ENCODE measurements around the gene CARD19. TPM values are rescaled to one million over a fixed set of nuclear protein-coding genes. Genes with fewer than 3 reads are reported as not detected.
"Not testable (repeated sequence)": the region's sequence is repeated elsewhere in the genome, so short reads cannot be mapped to it uniquely, and the experiment has no call there.

The CARD19 gene
- total RNA-seq, 1 donor from 2014 or later = 27.1 TPM

DNA sequence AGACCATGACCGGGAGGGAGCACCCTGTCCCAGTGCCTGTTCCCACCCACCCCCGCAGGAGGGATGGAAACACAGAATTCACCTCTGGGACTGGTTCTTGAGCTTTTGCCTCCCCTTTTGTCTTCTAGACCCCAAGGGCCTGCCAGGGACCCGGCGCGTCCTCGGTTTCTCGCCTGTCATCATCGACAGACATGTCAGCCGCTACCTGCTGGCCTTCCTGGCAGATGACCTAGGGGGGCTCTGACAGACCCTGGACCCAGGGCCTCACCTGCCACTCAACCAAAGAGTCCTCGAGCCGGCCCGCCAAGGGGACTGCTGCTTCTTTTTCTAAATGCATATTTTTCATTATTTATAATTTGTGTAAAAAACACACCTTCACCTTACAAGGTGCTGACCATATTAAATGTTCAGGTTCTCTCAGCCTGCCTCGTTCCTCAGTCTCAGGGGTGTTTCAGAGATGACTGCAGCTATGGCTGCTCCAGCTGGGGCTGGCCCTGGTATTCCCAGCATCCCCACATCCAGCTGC lies 16.9 kb downstream of the CARD19 start:
- intact Hi-C loops (cut with DNase I) = no loop called here
- DNase-seq (ENCODE audit: missing footprints) (peak; percentile 57), ATAC-seq (no peak)

GRCh38 chr9:93114169-93114983 lies 18.4 kb downstream of the CARD19 start:
- DNase-seq (ENCODE audit: missing footprints) (peak; percentile 67), ATAC-seq (no peak)
- intact Hi-C loops (cut with DNase I) = no loop called here

GRCh38 chr9:93114984-93115335 lies 18.9 kb downstream of the CARD19 start:
- intact Hi-C loops (cut with DNase I) = no loop called here
- ATAC-seq = no peak
- DNase-seq (ENCODE audit: missing footprints) = peak; percentile 11

DNA sequence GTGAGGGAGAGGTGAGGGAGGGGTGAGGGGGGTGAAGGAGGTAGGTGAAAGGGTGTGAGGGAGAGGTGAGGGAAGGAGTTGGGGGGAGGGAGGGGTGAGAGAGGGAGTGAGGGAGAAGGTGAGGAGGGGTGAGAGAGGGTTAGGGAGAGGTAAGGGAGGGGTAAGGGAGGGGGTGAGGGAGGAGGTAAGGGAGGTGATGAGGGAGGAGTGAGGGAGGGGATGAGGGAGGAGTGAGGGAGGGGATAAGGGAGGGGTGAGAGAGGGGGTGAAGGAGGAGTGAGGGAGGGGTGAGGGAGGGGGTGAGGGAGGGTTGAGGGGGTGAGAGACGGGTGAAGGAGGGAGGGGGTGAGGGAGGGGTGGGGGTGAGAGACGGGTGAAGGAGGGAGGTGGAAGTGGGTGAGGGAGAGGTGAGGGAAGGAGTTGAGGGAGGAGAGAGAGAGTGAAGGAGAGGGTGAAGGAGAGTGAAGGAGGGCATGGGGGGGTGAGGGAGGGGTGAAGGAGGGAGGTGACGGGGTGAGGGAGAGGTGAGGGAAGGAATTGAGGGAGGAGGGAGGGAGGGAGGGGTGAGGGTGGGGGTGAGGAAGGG lies 19.6 kb downstream of the CARD19 start:
- ATAC-seq = no peak
- intact Hi-C loops (cut with DNase I) = no loop called here
- DNase-seq (ENCODE audit: missing footprints) = peak; percentile 7

GRCh38 chr9:93116072-93116961 lies 20.3 kb downstream of the CARD19 start:
- intact Hi-C loops (cut with DNase I) = no loop called here
- DNase-seq (ENCODE audit: missing footprints) (peak; percentile 90), ATAC-seq (peak; percentile 53)

DNA sequence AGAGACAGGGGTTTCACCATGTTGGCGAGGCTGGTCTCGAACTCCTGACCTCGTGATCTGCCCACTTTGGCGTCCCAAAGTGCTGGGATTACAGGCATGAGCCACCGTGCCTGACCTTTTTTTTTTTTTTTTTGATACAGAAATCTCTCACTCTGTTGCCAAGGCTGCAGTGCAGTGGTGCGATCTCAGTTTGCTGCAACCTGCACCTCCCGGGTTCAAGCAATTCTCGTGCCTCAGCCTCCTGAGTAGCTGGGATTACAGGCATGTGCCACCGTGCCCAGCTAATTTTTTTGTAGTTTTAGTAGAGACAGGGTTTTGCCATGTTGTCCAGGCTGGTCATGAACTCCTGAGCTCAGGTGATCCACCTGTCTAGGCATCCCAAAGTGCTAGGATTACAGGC lies 21.5 kb downstream of the CARD19 start:
- ATAC-seq; intact Hi-C loops (cut with DNase I): not testable (repeated sequence)
- DNase-seq (ENCODE audit: missing footprints) = peak; percentile 14

DNA sequence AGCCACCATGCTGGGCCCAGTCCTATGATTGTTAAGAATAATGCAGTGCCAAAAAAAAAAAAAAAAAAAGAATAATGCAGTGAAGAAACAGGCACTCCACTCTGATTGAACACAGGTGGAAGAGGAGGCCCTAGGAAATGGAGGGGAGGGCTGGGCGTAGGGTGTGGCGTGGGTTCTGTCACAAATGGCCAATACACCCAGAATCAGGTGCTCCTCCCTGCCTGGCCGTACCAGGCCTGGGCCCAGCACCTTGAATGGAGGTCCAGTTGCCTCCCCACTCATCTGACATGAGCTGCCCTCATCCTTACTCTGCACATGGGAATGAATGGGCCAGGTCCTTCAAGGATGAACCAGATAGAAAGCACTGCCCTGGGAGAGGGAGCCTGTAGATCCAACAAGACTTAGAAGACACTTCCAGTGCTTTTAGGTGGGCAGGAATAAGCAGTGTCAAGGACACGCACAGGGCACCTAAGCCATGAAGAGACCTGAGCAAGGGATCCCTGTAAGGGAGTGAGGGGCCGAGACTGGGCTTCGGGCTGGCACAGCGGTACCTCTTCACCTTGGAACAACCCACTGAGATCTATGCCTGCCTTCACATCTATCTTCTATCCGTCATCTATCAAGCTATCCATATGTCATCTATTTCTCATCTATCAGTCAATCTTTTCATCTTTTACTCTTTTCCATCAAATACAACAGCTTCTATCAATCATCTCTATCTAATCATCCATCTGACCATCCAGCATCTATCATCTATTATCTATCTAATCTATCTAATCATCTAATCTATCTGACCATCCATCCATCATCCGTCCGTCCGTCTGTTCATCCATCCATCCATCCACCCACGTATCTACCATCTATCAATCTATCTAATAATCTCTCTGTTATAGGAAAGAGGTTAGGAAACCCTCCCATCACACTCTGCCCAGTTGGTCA lies 22.2 kb downstream of the CARD19 start:
- ATAC-seq = no peak
- DNase-seq (ENCODE audit: missing footprints) = peak; percentile 25
- intact Hi-C loops (cut with DNase I) = no loop called here

DNA sequence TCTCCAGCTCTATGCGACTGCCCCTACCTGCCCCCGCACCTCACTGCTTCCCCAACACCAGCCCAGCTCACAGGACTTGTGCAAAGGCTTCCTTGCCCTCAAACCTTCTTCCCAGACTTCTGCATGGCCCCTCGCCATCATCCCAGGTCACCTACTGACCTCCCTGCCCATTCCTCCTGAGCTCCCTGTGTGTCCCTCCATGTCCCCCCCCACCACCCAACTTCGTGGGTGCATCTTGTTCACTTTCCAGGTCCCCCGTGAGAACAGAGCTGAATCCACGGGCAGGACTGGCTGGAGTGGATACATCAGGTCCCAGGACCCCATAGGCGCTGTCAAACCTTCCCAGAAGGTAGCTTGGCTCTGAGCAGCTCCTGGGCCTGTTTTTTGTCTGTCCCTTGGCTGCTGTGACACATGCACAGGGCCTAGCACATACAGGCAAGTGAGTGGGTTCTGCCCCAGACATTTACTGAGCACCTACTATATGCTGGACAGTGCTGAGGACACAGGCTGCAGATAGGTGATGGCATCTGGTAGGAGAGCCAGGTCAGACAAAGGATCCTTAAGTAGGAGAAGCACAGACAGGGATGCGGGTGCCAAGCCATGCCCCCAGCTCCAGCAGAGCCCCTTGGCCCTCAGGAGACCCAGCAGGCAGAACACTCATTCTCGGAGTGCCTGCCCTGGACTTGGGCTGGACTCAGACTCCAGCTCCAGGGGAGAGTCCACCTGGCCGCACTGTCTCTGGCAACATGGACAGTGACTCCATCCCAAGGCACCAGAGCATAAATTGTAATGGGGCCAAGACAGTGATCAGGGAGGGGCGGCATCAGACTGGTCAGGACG lies 23.1 kb downstream of the CARD19 start:
- no peak for ATAC-seq

DNA sequence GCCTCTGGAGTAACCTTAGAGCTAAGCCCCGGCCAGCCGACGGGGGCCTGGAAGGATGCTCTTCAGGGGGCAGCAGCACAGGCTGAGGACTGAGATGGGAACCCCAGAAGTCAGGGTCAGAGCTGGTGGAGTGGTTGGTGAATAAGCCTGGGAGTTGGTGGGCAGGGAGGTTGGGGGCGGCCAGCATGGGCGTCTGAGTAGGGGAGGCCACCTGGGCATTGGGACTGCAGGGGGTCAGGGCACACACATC lies 23.6 kb downstream of the CARD19 start:
- intact Hi-C loops (cut with DNase I) = no loop called here
- ATAC-seq (no peak), DNase-seq (ENCODE audit: missing footprints) (no peak)

More for the DNA sequence above, 23.1 kb downstream of the CARD19 start:
- DNase-seq (ENCODE audit: missing footprints) = peak; percentile 49
- intact Hi-C loops (cut with DNase I) = no loop called here

- ATAC-seq (peak; percentile 90), DNase-seq (ENCODE audit: missing footprints) (peak; percentile 98)
- intact Hi-C loops (cut with DNase I) = no loop called here
Measured at GRCh38 chr9:93119953-93120845, 24.2 kb downstream of the CARD19 start.

- DNase-seq (ENCODE audit: missing footprints) (peak; percentile 57), ATAC-seq (no peak)
- intact Hi-C loops (cut with DNase I) = no loop called here
Measured at GRCh38 chr9:93120846-93121315, 24.9 kb downstream of the CARD19 start.

DNA sequence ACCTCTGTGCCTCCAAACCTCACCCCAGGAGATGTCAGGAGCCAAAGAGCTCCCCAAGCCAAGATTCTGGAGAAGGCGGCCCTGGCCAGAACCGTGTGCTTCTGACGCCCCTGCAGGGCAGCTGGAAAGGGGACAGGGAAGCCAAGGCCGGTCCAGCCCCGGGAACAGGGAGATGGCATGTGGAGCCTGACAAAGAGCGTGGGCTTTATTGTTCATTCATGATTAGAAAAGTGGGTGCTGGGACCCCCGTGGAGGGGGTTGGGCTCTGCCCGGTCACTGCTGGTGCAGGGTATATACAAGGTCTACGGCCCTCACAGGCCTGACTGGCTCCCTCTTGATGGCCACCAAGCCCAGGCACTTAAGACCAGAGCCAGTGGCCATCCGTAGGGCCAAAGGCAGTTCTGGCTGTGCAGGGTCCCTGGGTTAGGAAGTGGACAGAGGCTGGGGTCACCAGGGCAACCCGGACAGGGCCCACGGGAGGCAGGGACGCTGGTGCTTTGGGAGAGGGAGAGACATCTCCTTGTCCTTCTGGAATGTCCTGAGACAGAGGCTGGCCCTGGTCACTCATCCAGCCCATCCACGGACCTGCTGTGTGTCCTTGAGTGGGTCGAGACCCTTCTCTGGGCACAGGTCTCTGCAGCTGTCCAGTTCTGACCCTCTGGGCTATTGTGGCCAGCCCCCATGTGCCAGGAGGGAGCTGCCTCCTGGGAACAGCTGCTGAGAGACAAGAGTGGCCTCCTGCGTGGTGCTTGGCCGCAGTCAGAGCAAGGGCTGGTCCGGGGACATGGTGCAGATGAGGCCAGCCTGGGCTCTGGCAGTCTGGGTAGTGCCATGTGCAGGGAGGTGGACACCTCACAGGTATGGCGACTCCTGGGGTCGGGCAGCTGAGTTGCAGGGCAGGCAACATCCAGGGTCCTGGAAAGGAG lies 25.6 kb downstream of the CARD19 start:
- ATAC-seq = no peak
- peak; percentile 46 for DNase-seq (ENCODE audit: missing footprints)
- intact Hi-C loops (cut with DNase I) = no loop called here

DNA sequence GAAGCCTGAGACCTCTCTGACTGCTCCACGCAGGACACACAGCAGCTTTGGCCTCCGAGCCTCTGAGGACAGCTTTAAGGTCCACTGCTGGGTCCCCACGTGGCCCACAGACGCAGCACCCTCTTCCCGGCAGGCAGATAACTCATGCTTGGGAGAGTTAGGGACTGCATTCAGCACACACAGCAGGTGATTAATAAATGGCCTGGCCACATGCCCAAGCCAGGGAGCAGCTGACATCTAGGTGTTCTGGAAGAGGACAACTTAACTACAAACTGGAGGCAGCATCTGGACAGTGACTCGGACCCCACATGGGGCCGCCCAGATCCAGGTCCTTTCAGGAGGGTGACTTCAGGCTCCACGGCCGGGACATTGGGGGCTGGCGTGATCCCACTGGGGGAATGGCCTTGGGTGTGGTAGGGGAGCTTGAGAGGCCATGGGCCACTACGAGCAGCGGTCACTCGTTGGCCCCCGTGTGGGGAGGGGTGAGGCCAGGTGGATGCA lies 26.8 kb downstream of the CARD19 start:
- ATAC-seq (no peak), DNase-seq (ENCODE audit: missing footprints) (peak; percentile 15)
- intact Hi-C loops (cut with DNase I) = no loop called here

- intact Hi-C loops (cut with DNase I) = no loop called here
- no peak for ATAC-seq
- peak; percentile 53 for DNase-seq (ENCODE audit: missing footprints)
Measured at GRCh38 chr9:93123561-93124283, 27.7 kb downstream of the CARD19 start.

- DNase-seq (ENCODE audit: missing footprints) (peak; percentile 44), ATAC-seq (no peak)
- intact Hi-C loops (cut with DNase I) = no loop called here
Measured at GRCh38 chr9:93124793-93125192, 28.8 kb downstream of the CARD19 start.
